ENCODE measurements around the gene POP7. TPM values are rescaled to one million over a fixed set of nuclear protein-coding genes. Genes with fewer than 3 reads are reported as not detected.

The POP7 gene
- total and polyA plus RNA-seq, 2 donors (not counting 1 experiment from before 2014, with no cell fraction given): 14.4 to 15.2 TPM

- DNase-seq: peak; percentile 40
- POLR2A ChIA-PET: interaction anchor here (0.5 to 2.4 kb wide), 8 partner anchors 14 to 91 kb away, joined by 3 to 9 read pairs (median 4); partner anchors contain the start of genes FBXO24, LRCH4, MOSPD3 and PCOLCE
These were observed 28.3 kb upstream of the POP7 start for GRCh38 chr7:100677308-100678267.

More at GRCh38 chr7:100677308-100678267, 28.3 kb upstream of the POP7 start:
- Histone ChIP-seq H3K4me2 (replicated peaks; ENCODE audit: low read depth, low read length, poor library complexity, severe bottlenecking) (no peak overlapping the region), H3K36me3 (replicated peaks in 1 of 2; ENCODE audit: control extremely low read depth in 1 of 2, control insufficient read depth in 1 of 2, extremely low read depth in 1 of 2, insufficient read depth in 2 of 2, low read length in 1 of 2) (peaks cover 0 to 51% of the 10 kb centered on the region in 2 experiments), H3K79me2 (ENCODE audit: control insufficient read depth, insufficient read depth, low read length) (peaks cover 12% of the 10 kb centered on the region), H3K9ac (ENCODE audit: low read length) (no peak overlapping the region), H2AFZ (ENCODE audit: insufficient read depth, low read depth, low read length, poor library complexity, severe bottlenecking) (no peak overlapping the region), H3K27me3 (replicated peaks in 1 of 4; ENCODE audit: control extremely low read depth in 1 of 4, control insufficient read depth in 3 of 4, insufficient read depth in 4 of 4, low read length in 3 of 4) (no peaks in the 10 kb centered on the region), H3K4me1 (ENCODE audit: control insufficient read depth in 2 of 2, insufficient read depth in 2 of 2, low read length in 2 of 2) (peaks cover 0 to 9% of the 10 kb centered on the region in 2 donors), H3K9me3 (ENCODE audit: control extremely low read depth in 1 of 3, control insufficient read depth in 2 of 3, insufficient read depth in 1 of 3, low read length in 2 of 3) (no peaks in the 10 kb centered on the region), H3K4me3 (ENCODE audit: control extremely low read depth in 1 of 5, extremely low read depth in 1 of 5, insufficient read depth in 1 of 5, low read depth in 2 of 5, low read length in 4 of 5) (no peak overlapping the region), H3K27ac (ENCODE audit: low read length in 2 of 2) (no peak overlapping the region), H4K20me1 (ENCODE audit: control insufficient read depth, insufficient read depth, low read length, poor library complexity, severe bottlenecking) (peaks cover 50% of the 10 kb centered on the region)
- Mint-ChIP-seq H3K4me3 (no peak overlapping the region), H3K9me3 (ENCODE audit: insufficient read depth) (no peaks in the 10 kb centered on the region), H3K27ac (peak overlapping the region; percentile 85), H3K4me1 (peaks cover 10% of the 10 kb centered on the region), H3K27me3 (no peaks in the 10 kb centered on the region)
- ATAC-seq (ENCODE audit: low read depth): no peak
- WGBS (ENCODE audit: insufficient coverage): 93% methylated on average over 29 of the region's 36 CpGs
- CTCF ChIA-PET: interaction anchor here (1.1 to 4.7 kb wide), 4 partner anchors 13 to 209 kb away, joined by 3 to 53 read pairs (median 10); partner anchors contain the start of gene POP7
- no peak for TF ChIP-seq CTCF (IDR thresholded peaks at IDR 0.05)
- TF ChIP-seq EZH2 (IDR thresholded peaks at IDR 0.05; ENCODE audit: borderline replicate concordance, insufficient read depth, low read depth, low read length, poor library complexity, severe bottlenecking): no peak
- intact Hi-C loops (cut with micrococcal nuclease): loop anchor here (10.0 kb wide), 1 partner anchor 593 kb away; the partner anchor contains the start of genes COPS6 and ZNF3
